GM21717 (cell line): Measurements from ENCODE around the gene RALGAPA1.

Experiments used
- ATAC-seq: cut with Tn5 transposase; IDR thresholded peaks from one replicate; pipeline ENCODE4 v1.9.1; 2021; ENCODE audit warnings: mild to moderate bottlenecking, moderate library complexity; ENCODE audit not compliant: unreplicated experiment

The RALGAPA1 gene

DNA sequence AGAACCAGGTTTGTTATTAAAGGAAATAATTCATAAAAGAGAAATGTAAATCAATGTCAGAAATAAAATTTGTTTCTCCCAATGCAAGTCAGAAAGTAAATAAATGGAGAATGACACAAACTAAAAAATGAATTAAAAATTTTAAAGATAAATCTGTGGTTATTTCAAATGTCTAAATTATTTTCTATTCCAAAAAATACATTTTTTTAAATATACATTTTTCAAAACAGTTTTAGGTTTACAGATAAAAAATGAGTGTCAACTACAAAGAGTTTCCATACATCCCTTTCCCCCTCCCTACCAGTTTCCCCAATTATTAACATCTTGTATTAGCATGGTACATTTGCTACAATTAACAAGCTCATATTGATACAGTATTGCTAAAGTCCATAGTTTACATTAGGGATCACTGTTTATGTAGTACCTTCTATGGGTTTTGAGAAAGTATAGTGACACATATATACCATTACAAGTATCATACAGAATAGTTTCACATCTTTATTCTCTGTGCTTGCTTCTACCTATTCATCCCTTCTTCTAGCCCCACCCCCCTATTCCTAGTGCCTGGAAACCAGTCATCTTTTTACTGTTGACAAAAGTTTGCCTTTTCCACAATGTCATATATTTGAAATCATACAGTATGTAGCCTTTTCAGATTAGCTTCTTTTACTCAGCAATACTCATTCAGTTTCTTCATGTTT lies 104.2 kb downstream of the RALGAPA1 start:
- ATAC-seq: no peak

GRCh38 chr14:35701531-35701930 lies 107.6 kb downstream of the RALGAPA1 start:
- no peak for ATAC-seq

DNA sequence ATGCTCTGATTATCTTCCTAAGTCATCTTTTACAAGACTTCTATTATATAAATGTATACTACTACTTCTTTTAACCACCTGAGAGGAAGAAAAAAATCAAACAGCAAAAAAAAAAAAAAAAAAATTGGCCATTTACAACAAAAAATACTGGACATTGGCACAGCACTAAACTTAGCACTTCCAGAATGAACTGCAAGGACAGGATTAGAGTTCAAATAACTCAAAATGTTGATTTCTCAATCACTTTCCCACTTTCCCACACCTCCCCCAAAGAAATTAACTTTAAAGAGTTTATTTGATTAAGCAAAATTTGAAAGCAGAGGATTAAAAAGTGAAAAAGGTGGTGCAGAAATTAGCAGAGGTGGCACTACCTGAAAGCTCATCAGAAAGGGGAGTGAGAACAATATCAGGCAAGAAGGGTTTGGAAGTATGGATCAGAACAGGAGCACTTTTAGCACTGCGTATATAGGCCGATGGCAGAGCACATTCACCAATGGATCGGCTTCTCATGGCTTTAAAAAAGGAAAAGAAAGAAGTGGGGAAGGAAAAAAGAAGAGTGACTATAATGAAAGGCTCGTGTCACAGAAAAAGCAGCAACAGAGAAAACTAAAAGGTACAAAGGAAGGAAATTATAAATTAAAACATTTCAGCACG lies 109.2 kb downstream of the RALGAPA1 start:
- no peak for ATAC-seq

- ATAC-seq: no peak
These were observed 112.5 kb downstream of the RALGAPA1 start for GRCh38 chr14:35696575-35696974.

DNA sequence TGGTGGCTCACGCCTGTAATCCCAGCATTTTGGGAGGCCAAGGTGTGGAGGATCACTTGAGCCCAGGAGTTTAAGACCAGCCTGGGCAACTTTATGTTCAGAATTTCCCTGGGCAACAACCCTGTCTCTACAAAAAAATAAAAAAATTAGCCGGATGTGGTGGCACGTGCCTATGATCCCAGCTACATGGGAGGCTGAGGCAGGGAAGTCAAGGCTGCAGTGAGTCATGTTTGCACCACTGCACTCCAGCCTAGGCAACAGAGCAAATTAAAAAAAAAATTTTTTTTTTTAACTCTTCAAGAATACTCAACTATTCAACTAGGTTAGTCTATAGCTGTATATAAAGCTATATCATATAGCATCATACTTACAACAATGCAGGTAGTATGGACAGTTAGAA lies 113.0 kb downstream of the RALGAPA1 start:
- no peak for ATAC-seq

DNA sequence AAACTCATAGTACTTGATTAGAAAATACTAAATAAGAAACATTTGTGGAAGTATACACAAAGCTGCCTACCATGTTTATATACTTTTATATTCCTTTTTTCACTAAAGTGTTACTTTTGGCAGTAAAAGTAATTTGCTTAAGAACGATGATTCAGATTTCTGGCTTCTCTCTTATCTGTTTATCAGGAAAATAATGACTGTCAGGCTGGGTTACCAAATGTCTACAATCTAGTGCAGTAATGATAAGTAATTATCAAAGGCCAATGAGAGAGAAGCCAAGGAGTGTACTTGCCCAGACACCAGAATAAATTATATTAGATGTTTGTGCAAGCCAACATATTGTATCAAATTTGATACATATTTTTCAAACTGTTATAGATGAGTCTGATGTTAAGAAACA lies 113.4 kb downstream of the RALGAPA1 start:
- ATAC-seq: no peak

GRCh38 chr14:35695072-35695471 lies 114.0 kb downstream of the RALGAPA1 start:
- ATAC-seq: no peak

GRCh38 chr14:35689000-35689460 lies 120.1 kb downstream of the RALGAPA1 start:
- ATAC-seq: no peak

DNA sequence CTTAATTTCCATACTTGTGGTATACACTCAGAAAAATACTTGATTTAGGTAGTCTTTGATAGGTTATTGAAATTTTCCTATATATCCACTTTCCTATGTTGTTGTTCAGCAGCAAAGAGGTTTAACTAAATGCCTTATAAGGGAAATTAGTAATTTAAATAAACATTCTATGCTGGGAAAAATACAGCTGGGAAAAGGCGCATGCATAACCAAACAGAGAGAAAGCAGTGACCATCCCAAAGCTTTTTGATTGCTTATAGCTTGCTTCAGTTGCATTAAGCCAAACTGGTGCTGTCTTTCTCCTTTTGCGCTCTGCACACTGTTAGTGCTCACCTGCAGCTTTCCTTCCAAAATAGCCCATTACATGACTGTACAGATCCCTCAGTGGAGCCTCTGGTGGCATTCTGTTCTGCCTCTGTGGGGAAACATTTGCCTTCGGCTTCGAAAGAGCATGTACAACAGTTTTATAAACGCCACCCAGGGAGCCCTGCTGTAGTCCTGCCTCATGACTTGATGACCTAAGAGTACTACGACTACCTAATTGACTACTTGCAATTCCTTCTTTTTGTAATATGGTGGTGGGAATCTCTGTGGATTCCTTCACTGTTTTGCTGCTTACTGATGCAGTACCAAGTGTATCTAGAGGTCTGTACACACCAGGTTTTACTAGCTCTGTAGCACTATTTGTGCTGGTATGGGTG lies 120.8 kb downstream of the RALGAPA1 start:
- no peak for ATAC-seq

- no peak for ATAC-seq
These were observed 121.7 kb downstream of the RALGAPA1 start for GRCh38 chr14:35687335-35687939.

- ATAC-seq: peak; percentile 67
These were observed 125.4 kb downstream of the RALGAPA1 start for GRCh38 chr14:35683688-35684087.

DNA sequence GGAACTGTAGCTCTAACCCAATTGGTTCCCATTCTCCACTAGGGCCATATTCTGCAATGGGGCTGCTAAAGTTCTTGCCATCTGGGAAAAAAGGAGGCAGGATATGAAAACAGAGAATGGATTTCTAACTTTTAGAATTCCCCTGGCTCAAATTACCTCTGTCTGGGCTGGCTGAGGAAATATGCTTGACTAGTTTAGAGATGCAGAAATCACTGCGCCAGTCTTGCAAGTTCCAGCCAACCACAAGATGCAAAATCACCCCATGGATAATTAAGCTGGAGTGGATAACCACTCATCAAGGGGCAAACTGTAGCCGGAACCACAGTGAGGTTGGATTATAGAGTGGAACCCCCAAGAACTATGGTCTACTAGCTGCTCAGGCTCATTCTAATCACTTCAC lies 126.3 kb downstream of the RALGAPA1 start:
- ATAC-seq: no peak

- no peak for ATAC-seq
These were observed 130.6 kb downstream of the RALGAPA1 start for GRCh38 chr14:35678403-35679028.

DNA sequence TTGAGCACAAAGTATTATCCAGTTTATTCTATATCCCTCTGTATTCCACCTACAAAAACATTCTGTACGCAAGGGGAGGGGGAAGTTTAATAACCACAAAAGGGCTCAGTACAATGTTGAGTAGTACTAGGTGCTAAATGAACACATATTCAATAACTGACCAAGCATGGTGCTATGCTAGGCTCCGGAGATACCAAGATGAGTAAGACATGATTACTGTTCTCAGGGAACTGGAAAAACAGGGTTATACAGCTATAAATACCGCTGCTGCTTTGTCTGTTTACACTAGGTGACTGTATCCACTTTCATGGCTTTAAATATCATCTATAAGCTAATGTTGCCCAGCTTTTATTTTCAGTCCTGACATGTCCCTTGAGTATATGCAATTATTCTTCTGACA lies 139.3 kb downstream of the RALGAPA1 start:
- ATAC-seq: no peak

DNA sequence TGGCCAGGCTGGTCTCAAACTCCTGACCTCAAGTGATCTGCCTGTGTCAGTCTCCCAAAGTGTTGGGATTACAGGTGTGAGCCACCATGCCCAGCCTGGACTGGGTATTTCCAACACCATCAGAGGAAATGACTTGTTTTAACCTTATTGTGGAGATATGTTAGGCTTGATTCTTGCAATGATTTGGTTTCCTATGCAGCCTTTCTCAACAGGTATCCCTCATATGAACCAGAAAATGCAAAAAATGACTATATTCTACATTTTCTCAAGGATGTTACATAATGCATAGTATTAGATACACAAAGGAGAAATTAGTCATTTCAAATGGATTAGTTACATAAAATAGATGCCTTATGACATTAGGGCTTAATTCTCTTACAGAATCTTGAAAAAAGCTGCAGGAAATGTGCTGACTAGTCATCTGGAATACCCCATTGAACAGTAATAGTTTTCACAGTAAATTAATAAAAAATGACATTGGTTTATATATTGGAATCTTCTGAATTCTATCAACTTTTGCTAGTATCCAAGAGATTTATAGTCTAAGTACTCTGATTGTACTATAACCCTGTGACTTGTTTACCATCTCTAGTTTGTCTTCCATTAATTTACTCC lies 142.6 kb downstream of the RALGAPA1 start:
- no peak for ATAC-seq

GRCh38 chr14:35661875-35662274 lies 147.2 kb downstream of the RALGAPA1 start:
- ATAC-seq: no peak

- ATAC-seq: no peak
These were observed 156.1 kb downstream of the RALGAPA1 start for GRCh38 chr14:35653045-35653444.

GRCh38 chr14:35643513-35643912 lies 165.6 kb downstream of the RALGAPA1 start:
- ATAC-seq: no peak

DNA sequence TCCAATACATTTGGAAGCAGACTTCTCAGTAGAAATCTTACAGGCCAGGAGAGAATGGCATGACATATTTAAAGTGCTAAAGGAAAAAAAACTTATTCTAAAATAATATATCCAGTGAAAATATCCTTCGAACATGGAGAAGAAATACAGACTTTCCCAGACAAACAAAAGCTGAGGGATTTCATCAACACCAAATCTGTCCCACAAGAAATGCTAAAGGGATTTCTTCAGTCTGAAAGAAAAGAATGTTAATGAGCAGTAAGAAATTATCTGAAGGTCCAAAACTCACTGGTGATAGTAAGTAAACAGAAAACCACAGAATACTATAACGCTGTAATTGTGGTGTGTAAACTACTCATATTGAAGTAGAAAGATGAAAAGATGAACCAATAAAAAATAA lies 171.2 kb downstream of the RALGAPA1 start:
- no peak for ATAC-seq

GRCh38 chr14:35637269-35637668 lies 171.8 kb downstream of the RALGAPA1 start:
- no peak for ATAC-seq

DNA sequence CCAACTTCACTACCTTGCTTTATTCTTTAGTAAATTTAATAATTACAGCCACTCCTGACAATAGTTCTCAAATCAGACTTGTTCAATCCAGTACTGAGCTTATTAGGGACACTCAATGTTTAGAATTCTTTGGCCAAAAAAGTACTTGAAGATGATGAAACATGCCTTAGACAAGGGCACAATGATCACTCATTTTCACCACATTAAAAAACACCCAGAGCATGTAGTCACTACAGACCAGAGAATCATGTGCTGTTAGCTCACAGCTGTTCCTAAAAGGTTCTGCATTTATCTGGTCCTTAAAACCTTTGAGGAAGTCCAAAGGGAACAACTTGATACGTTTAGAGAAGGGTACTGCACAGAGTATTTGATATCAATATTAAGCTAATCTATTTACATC lies 176.4 kb downstream of the RALGAPA1 start:
- no peak for ATAC-seq
